ENCODE measurements around the gene CARNS1. TPM values are rescaled to one million over a fixed set of nuclear protein-coding genes. Genes with fewer than 3 reads are reported as not detected.

CARNS1 gene
- total and polyA plus RNA-seq, 9 of the 15 experiments (the other 6 are each of a cell fraction or from before 2014, with no cell fraction given): 0.01 to 0.18 (median 0.06) TPM; not detected in 3

DNA sequence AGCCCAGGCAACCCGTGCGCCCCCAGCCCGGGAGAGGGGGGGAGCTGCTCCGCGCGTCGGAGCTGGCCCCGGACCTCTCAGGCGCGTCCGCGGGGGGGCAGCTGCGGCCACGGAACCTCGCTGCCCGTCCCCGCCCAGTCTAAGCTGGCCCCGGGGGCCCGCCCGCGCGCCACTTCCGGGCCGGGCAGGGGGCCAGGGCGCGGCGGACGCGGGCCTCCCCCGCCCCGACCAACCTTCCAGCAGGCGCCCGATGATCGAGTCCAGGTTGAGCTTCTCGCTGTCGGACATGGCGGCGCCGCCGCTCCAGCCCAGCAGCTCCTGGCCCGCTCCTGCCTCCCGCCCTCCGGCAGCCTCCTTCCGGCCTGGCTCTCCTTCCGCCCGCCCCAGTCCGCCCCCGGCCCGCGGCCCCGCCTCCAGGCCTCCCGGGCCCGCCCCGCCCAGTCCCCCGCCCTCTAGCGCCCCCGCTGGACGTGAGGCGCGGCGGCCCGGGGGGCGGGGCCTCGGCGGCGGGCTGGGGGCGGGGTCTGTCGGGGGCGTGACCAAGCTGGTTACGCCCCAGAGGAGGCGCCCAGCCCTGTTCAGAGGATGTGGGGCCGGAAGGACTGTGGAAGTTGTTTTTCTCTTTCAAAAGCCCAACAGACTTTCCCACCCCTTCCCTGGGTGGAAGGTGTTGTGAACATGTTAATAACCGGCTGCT, 13.8 kb upstream of the CARNS1 start, which contains the start of gene PPP1CA (continued):
- TF ChIP-seq, protein P1, sequence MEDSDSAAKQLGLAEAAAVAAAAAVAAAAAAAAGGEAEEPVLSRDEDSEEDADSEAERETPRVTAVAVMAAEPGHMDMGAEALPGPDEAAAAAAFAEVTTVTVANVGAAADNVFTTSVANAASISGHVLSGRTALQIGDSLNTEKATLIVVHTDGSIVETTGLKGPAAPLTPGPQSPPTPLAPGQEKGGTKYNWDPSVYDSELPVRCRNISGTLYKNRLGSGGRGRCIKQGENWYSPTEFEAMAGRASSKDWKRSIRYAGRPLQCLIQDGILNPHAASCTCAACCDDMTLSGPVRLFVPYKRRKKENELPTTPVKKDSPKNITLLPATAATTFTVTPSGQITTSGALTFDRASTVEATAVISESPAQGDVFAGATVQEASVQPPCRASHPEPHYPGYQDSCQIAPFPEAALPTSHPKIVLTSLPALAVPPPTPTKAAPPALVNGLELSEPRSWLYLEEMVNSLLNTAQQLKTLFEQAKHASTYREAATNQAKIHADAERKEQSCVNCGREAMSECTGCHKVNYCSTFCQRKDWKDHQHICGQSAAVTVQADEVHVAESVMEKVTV (CRISPR knock-in tag; IDR thresholded peaks at IDR 0.05): no peak
- TF ChIP-seq SMARCC2 (IDR thresholded peaks at IDR 0.05; ENCODE audit: low read depth) (no peak), HNRNPLL (IDR thresholded peaks at IDR 0.05; ENCODE audit: low read depth, low read length, poor library complexity, severe bottlenecking) (no peak), TRIM28 (IDR thresholded peaks at IDR 0.05) (no peak; the same call in 1 of the 2 replicates), SLC30A9 (CRISPR knock-in tag; IDR thresholded peaks at IDR 0.05) (0 out of 2 replicates have a peak, but pooled peaks have one; percentile 14), NRF1 (conservative IDR thresholded peaks at IDR 0.05 in 1 of 2, IDR thresholded peaks at IDR 0.05 in 1 of 2) (peak; percentile 11 to 24; a peak in 2 of 4 replicates), SMC3 (conservative IDR thresholded peaks at IDR 0.05; ENCODE audit: insufficient read depth, low read depth, low read length) (0 out of 2 replicates have a peak, but pooled peaks have one; percentile 31), GABPB2 (CRISPR knock-in tag; conservative IDR thresholded peaks at IDR 0.05) (no peak), MYNN (IDR thresholded peaks at IDR 0.05) (no peak), MYNN (CRISPR knock-in tag; IDR thresholded peaks at IDR 0.05) (no peak), TCF7L2 (IDR thresholded peaks at IDR 0.05; ENCODE audit: low read depth, low read length) (no peak), E2F3 (CRISPR knock-in tag; IDR thresholded peaks at IDR 0.05) (peak; percentile 30; the same call in 1 of the 2 replicates), TAF1 (IDR thresholded peaks at IDR 0.05; ENCODE audit: control insufficient read depth, extremely low read depth, insufficient read depth, low read length, severe bottlenecking) (peak; percentile 69), CXXC5 (CRISPR knock-in tag; IDR thresholded peaks at IDR 0.05) (peak; percentile 84), SETDB1 (IDR thresholded peaks at IDR 0.05; ENCODE audit: low read length) (no peak), ZNF12 (CRISPR knock-in tag; IDR thresholded peaks at IDR 0.05) (no peak), FOXP1 (CRISPR knock-in tag; IDR thresholded peaks at IDR 0.05) (no peak), NR2C1 (IDR thresholded peaks at IDR 0.05) (no peak), NR2C1 (tag; IDR thresholded peaks at IDR 0.05) (no peak), STAG1 (CRISPR knock-in tag; IDR thresholded peaks at IDR 0.05; ENCODE audit: borderline replicate concordance) (peak; percentile 18; the same call in 1 of the 2 replicates), SIN3B (IDR thresholded peaks at IDR 0.05; ENCODE audit: low read depth) (peak; percentile 71), MCM5 (IDR thresholded peaks at IDR 0.05; ENCODE audit: low read depth) (no peak), MED1 (CRISPR knock-in tag; IDR thresholded peaks at IDR 0.05; ENCODE audit: borderline replicate concordance) (no peak), SUPT5H (IDR thresholded peaks at IDR 0.05) (no peak; the same call in none of the 2 replicates)
- TF ChIP-seq, protein P2, sequence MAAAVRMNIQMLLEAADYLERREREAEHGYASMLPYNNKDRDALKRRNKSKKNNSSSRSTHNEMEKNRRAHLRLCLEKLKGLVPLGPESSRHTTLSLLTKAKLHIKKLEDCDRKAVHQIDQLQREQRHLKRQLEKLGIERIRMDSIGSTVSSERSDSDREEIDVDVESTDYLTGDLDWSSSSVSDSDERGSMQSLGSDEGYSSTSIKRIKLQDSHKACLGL (CRISPR knock-in tag; IDR thresholded peaks at IDR 0.05; ENCODE audit: borderline replicate concordance, poor library complexity, severe bottlenecking): no peak
- TF ChIP-seq, protein P3, sequence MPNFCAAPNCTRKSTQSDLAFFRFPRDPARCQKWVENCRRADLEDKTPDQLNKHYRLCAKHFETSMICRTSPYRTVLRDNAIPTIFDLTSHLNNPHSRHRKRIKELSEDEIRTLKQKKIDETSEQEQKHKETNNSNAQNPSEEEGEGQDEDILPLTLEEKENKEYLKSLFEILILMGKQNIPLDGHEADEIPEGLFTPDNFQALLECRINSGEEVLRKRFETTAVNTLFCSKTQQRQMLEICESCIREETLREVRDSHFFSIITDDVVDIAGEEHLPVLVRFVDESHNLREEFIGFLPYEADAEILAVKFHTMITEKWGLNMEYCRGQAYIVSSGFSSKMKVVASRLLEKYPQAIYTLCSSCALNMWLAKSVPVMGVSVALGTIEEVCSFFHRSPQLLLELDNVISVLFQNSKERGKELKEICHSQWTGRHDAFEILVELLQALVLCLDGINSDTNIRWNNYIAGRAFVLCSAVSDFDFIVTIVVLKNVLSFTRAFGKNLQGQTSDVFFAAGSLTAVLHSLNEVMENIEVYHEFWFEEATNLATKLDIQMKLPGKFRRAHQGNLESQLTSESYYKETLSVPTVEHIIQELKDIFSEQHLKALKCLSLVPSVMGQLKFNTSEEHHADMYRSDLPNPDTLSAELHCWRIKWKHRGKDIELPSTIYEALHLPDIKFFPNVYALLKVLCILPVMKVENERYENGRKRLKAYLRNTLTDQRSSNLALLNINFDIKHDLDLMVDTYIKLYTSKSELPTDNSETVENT (CRISPR knock-in tag; IDR thresholded peaks at IDR 0.05): peak; percentile 31; the same call in 1 of the 2 replicates

All from K562 (cell line).